NCI-H526 treated with DMSO at 0.1 percent for 48 hours (cell line): ENCODE data around the gene ANKRD9.

Experiments used
- DNase-seq: peaks from one replicate; lab custom pipeline; 2025; lab: John Stamatoyannopoulos, UW

Gene ANKRD9

GRCh38 chr14:102499401-102500157 is 10.0 kb downstream of the ANKRD9 start:
- DNase-seq = no peak

DNA sequence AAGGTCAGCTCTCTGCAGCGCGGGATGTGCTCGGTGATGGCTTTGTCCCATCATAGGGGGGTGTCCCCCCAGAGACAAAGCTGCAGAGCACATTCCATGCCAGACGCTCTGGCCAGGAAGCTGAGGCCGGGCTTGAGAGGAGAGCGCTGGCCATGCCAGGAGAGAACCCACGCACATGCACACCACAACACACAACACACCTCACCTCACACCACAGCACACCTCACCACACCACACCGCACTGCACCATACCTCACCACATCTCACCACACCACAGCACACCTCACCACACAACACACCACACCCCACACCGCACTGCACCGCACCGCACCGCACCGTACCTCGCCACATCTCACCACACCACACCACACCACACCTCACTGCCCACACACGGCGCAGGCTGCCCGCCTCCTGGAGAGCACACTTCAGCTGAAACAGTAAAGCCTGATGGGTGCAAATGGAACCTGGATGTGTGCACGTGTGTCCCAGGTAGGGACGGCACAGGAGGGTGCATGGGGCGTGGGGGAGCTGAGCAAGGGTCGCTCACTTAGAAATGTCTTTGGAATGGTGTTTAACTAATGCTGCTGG is 10.8 kb downstream of the ANKRD9 start:
- no peak for DNase-seq

GRCh38 chr14:102497998-102498677 is 11.4 kb downstream of the ANKRD9 start:
- DNase-seq = no peak

GRCh38 chr14:102496958-102497744 is 12.4 kb downstream of the ANKRD9 start:
- no peak for DNase-seq

- no peak for DNase-seq
Observed at GRCh38 chr14:102496331-102496691, 13.3 kb downstream of the ANKRD9 start.

- no peak for DNase-seq
Observed at GRCh38 chr14:102495491-102496330, 13.9 kb downstream of the ANKRD9 start.

GRCh38 chr14:102493585-102493984 is 16.0 kb downstream of the ANKRD9 start:
- no peak for DNase-seq

- no peak for DNase-seq
Observed at GRCh38 chr14:102493096-102493495, 16.5 kb downstream of the ANKRD9 start.

GRCh38 chr14:102492531-102492910 is 17.1 kb downstream of the ANKRD9 start:
- no peak for DNase-seq

DNA sequence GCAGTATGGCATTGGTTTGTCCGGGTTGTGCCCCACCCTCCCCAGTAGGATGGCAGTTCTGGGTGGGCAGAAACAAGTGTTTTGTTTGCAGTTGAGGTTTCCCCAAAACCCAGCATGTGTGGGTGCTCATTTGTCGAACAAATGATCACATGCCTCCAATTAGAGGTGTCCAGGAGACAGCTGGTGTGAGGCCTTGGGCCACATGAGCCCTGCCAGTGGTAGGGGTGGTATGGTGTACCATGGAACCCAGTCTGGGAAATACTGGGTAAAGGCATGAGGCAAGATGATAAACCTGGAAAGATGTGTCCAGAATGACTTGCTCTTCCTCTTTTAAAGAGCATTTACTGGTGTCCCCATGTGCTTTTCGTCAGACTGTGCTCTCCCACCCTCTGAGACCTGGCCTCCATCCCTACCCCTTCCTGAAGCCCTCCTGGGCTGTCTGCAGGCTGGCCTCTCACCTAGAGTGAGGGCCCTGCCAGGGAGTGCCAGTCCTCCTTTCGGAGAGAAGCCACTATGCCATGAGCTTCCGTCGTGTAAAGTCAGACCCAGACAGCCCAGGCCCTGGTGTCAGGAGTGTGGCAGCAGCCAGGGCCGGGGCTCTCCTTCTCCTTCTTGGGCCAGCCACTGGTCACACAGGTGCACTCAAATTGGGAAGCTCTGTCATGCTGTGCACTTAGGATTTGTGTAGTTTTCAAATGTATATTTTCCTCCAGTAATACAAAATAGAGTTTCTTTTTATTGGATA is 17.6 kb downstream of the ANKRD9 start:
- no peak for DNase-seq

- DNase-seq = no peak
Observed at GRCh38 chr14:102491366-102491765, 18.2 kb downstream of the ANKRD9 start.

DNA sequence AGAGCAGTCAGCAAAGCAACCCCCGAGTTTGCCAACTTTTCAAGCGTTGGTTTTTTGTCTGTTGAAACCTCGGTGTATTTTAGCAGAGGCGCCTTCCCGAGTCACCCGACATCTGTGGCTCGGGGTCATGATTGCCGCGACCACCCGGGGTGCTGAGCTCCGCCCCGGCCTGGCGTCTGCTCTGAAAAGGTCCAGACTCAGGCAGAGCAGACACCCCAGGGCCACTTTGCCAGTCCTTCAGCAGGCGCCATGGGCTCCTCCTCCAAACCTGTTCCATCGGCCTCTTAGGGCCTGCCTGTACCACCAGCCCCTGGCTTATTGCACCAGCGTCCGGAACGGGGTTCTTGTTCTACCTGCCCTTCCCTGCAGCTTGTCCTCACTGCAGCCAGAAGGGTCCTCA is 19.1 kb downstream of the ANKRD9 start:
- DNase-seq = no peak

- DNase-seq = no peak
Observed at GRCh38 chr14:102487204-102487577, 22.4 kb downstream of the ANKRD9 start.

DNA sequence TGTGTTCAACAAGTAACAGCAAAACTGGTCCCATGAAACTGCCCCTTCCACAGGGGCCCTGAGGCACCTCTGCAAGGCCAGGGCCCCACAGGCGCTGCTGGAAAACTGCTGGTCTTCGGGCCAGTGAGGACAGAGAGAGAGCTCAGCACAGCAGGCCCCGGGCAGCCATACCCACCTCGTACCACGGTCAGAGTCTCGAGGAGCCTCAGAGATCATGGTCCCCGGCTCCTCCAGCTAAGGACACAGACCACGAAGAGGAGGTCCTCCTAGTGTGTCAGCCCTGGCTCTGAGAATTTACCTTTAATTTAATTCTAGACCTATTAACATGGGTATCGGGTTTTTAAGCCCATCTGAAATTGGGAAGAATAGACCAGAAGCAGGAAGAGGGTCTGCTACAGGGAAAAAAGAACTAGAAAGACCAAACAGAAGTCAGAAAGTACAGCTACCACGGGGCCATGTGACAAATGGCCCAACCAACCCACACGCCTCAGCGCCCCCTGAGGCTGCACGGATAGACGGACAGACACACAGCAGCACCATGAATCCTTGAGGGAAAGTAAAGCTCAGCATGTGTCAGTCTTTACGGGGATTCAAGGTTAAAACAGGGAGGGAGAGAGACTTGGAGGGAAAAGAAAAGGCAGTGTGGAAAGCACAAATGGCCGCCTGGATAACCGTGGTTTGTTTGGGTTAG is 22.9 kb downstream of the ANKRD9 start:
- no peak for DNase-seq

DNA sequence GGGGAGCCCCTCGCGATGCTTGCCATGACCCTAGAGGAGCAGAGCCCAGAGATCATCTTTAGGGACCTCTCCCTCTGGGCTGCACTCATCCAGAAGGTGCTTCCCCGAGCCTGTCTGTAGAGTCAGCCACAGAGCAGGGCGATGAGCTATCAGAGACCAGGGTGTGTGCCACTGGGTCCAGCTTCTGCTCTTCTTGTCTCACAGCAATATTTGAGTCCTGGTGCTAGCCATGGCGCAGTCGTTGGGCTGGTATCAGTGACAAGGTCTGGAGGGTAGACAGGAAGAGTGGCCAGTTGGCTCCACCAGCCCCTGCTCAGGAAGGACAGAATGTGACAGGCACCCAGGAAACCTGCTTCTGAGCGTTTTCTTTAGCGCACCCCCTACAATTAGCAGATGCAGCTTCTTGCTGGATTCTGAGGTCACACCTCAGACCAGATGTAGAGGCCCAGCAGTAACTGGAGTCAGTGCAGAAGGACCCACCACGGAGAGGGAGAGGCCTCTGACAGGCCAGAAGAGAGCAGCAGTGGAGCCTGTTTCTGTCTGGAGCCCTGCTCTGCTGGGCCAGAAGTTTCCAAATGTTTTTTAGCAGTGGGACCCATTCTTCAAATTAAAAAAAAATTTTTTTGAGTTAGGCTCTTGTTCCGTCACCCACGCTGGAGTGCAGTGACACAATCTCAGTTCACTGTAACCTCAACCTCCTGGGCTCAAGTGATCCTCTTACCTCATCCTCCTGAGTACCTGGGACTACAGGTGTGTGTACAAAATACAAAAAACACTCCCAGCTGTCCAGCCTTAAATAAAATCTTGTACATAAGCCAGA is 23.7 kb downstream of the ANKRD9 start:
- no peak for DNase-seq

DNA sequence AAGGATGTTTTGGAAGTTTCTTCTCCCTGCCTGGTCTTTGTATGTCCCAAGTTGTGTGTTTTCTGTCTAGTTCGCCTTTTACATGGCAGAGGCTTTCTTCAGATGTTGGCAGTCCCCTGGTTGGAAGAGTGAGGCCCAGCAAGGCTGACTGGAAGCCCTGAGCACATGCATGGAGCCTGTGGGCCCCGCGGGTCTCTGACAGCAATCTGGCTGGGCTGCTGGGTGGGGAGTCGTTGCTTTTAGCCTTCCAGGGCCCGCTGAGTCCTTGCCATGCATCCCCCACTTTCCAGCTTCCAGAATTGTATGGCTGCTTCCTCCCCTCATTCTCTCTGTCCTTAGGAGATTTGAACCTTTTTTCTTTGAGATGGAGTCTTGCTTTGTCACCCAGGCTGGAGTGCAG is 25.3 kb downstream of the ANKRD9 start:
- DNase-seq = no peak

GRCh38 chr14:102481791-102482238 is 27.8 kb downstream of the ANKRD9 start:
- DNase-seq = no peak

- no peak for DNase-seq
Observed at GRCh38 chr14:102481371-102481770, 28.2 kb downstream of the ANKRD9 start.

- DNase-seq = no peak
Observed at GRCh38 chr14:102479777-102480176, 29.8 kb downstream of the ANKRD9 start.
